ENCODE results near the gene PACSIN3. TPM values are rescaled to one million over a fixed set of nuclear protein-coding genes. Genes with fewer than 3 reads are reported as not detected.

The PACSIN3 gene
- total and polyA plus RNA-seq, 12 donors: 146 to 335 (median 248) TPM

GRCh38 chr11:47180006-47180787, 6.0 kb downstream of the PACSIN3 start:
- 91 to 93% methylated on average over 35 of the region's 35 CpGs for WGBS, 2 donors
- Histone ChIP-seq H3K4me1 (peaks cover 26 to 88% (median 62%) of the 10 kb centered on the region in 9 donors), H3K27ac (peak overlapping the region in 7 of 10 donors; percentile 31 to 100 (median 98)), H3K9me3 (no peaks in the 10 kb centered on the region), H3K27me3 (peaks cover 0 to 20% (median 0%) of the 10 kb centered on the region in 7 donors), H3K4me3 (peak overlapping the region in 1 of 10 donors; percentile 11), H3K36me3 (peaks cover 0 to 40% (median 4%) of the 10 kb centered on the region in 9 donors)
- TF ChIP-seq CTCF (IDR thresholded peaks at IDR 0.05): no peak
- DNase-seq (no peak), ATAC-seq (no peak)
- intact Hi-C loops (cut with DNase I): loop anchor here in 4 of 10 donors (5.0 to 10.0 kb wide), 3 partner anchors 55 to 175 kb away; partner anchors contain the start of gene MYBPC3 (in 3 of the 4)

GRCh38 chr11:47179655-47179991, 6.6 kb downstream of the PACSIN3 start:
- H3K9me3 ChIP-seq: no peaks in the 10 kb centered on the region
- intact Hi-C loops (cut with DNase I): loop anchor here (2.0 to 10.0 kb wide), 9 partner anchors 33 to 228 kb away; partner anchors contain the start of genes NR1H3 (in 5 of the 10), ACP2 (in 1 of the 10), DDB2 (in 1 of the 10) and SLC39A13 (in 1 of the 10)
- 93 to 94% methylated on average over 1 of the region's 1 CpG for WGBS, 2 donors
- peaks cover 0 to 46% (median 4%) of the 10 kb centered on the region in 9 donors for H3K36me3 ChIP-seq
- peak in 8 of 9 donors; percentile 15 to 59 (median 46) for TF ChIP-seq CTCF (IDR thresholded peaks at IDR 0.05)
- H3K27ac ChIP-seq: peak overlapping the region in 6 of 10 donors; percentile 31 to 100 (median 98)
- H3K27me3 ChIP-seq: peaks cover 0 to 14% (median 0%) of the 10 kb centered on the region in 7 donors
- no peak for DNase-seq
- no peak for ATAC-seq
- no peak overlapping the region for H3K4me3 ChIP-seq
- H3K4me1 ChIP-seq: peaks cover 29 to 88% (median 68%) of the 10 kb centered on the region in 9 donors

GRCh38 chr11:47178737-47179654, 7.2 kb downstream of the PACSIN3 start:
- H3K27me3 ChIP-seq: peaks cover 0 to 8% (median 0%) of the 10 kb centered on the region in 7 donors
- no peak for TF ChIP-seq CTCF (IDR thresholded peaks at IDR 0.05)
- no peak overlapping the region for H3K4me3 ChIP-seq
- no peak for ATAC-seq
- DNase-seq: no peak
- no peaks in the 10 kb centered on the region for H3K9me3 ChIP-seq
- peaks cover 0 to 50% (median 5%) of the 10 kb centered on the region in 9 donors for H3K36me3 ChIP-seq
- 92% methylated on average over 23 of the region's 23 CpGs for WGBS, 2 donors
- peaks cover 29 to 85% (median 63%) of the 10 kb centered on the region in 9 donors for H3K4me1 ChIP-seq
- intact Hi-C loops (cut with DNase I): loop anchor here (2.0 to 10.0 kb wide), 9 partner anchors 33 to 228 kb away; partner anchors contain the start of genes NR1H3 (in 5 of the 10), ACP2 (in 1 of the 10), DDB2 (in 1 of the 10) and SLC39A13 (in 1 of the 10)
- peak overlapping the region in 9 of 10 donors; percentile 92 to 100 (median 97) for H3K27ac ChIP-seq

Measured in heart right ventricle (tissue), 16 donors.